Adrenal gland (tissue), 12 donors: Measurements from ENCODE around the gene AKNAD1. TPM values are rescaled to one million over a fixed set of nuclear protein-coding genes. Genes with fewer than 3 reads are reported as not detected.
A peak's percentile ranks its signal among the peaks of the same experiment; 100 is the strongest.

ENCODE experiments used
- DNase-seq, 7 donors: peaks; one replicate each; pipeline ENCODE4 v3.0.0-alpha.2; 2019 to 2020
- H3K27ac ChIP-seq, 5 donors: fragments of 200-600 bp; sonication (generic) in 4 of 5; 1 replicate in 3 of 5; 2 replicates in 2 of 5; pipeline versions ENCODE4 v1.5.1 to v1.8.0; 2016 to 2020; ENCODE audit warnings: mild to moderate bottlenecking in 1 of 5
- H3K27me3 ChIP-seq: fragments of 200-600 bp; 2 replicates; pipeline ENCODE4 v1.8.0; 2021
- H3K36me3 ChIP-seq, 2 donors: fragments of 200-600 bp; replicated peaks in 1 of 2; 1 replicate in 1 of 2; 2 replicates in 1 of 2; pipeline versions ENCODE4 v1.5.1 to v1.8.0; 2018 to 2022
- H3K4me1 ChIP-seq, 2 donors: fragments of 200-600 bp; replicated peaks in 1 of 2; 1 replicate in 1 of 2; 2 replicates in 1 of 2; pipeline versions ENCODE4 v1.5.1 to v1.8.0; 2018 to 2021
- H3K4me3 ChIP-seq, 4 donors: fragments of 200-600 bp; sonication (generic) in 3 of 4; one replicate each; pipeline ENCODE4 v1.5.1; 2016 to 2018
- H3K9me3 ChIP-seq, 3 donors: fragments of 200-600 bp; sonication (generic) in 1 of 3; replicated peaks in 1 of 3; 1 replicate in 2 of 3; 2 replicates in 1 of 3; pipeline versions ENCODE4 v1.5.1 to v1.8.0; 2016 to 2021
- POLR2A ChIP-seq, 2 donors: fragments of 450-650 bp; IDR thresholded peaks; one replicate each; pipeline ENCODE4 v1.6.1; 2017; ENCODE audit warnings: antibody characterized with exemption in 2 of 2, mild to moderate bottlenecking in 2 of 2, moderate library complexity in 1 of 2
- WGBS, 4 donors: extraction: QIAGEN DNeasy Blood & Tissue Kit in 2 of 4; methylation state at CpG; one replicate each; pipeline versions ENCODE4 v1.1.5 to v1.1.7; 2013 to 2017; 5-methylcytosine and 5-hydroxymethylcytosine counted together
- intact Hi-C, 2 donors: fragments of 100-400 bp; cut with DNase I; formaldehyde crosslinking; loops; one replicate each; pipeline versions ENCODE4 v1.14.1 to v1.15.0; 2022 to 2023
- polyA plus RNA-seq, 3 donors: library from polyadenylated mRNA; stranded (reverse); fragments of 200-250 nt in 2 of 3; fragments of 350-450 nt in 1 of 3; fragmentation: Illumina TruSeq in 1 of 3; extraction: RNeasy Lipid Tissue Mini Kit (QIAGEN cat#74804) in 1 of 3; gene quantifications; one replicate each; pipeline ENCODE4 v1.2.3, GENCODE V29; 2013 to 2014
- total RNA-seq, 9 donors: library from RNA; depleted of rRNA in 4 of 9; stranded (reverse); fragments of >200 nt in 4 of 9; fragments of 120-200 nt in 1 of 9; fragmentation: NEBNext Ultra II Directional in 1 of 9; extraction: Animal tissue kit (Norgen Biotek cat#: 25700) in 1 of 9; gene quantifications; one replicate each; pipeline versions ENCODE4 v1.1.0 to v1.2.4, GENCODE V29; 2013 to 2023
- TF ChIP-seq, protein P1 (sequence below), 6 experiments: fragments of 450-650 bp in 4 of 6; fragments of 200-600 bp in 2 of 6; sonication (generic) in 1 of 6; IDR thresholded peaks; 1 replicate in 5 of 6; 2 replicates in 1 of 6; pipeline versions ENCODE4 v1.5.1 to v1.8.0; 2016 to 2021; ENCODE audit warnings: antibody characterized with exemption in 6 of 6, mild to moderate bottlenecking in 2 of 6, moderate library complexity in 1 of 6
- donor health status: healthy with polysubstance abuse.
- donor health status: Bipolar disorder and iron deficiency.
- donor health status: DM: yes; HTN: yes; CAD: no.
- donor health status: DM: no; HTN: no; CAD: no.
- donor health status: DM: no; HTN: no; CAD: no.
- donor health status: DM: yes; HTN: yes; CAD: no.

The AKNAD1 gene
- total and polyA plus RNA-seq, 12 donors: 0.35 to 8.5 (median 1.4) TPM; not detected in 3

DNA sequence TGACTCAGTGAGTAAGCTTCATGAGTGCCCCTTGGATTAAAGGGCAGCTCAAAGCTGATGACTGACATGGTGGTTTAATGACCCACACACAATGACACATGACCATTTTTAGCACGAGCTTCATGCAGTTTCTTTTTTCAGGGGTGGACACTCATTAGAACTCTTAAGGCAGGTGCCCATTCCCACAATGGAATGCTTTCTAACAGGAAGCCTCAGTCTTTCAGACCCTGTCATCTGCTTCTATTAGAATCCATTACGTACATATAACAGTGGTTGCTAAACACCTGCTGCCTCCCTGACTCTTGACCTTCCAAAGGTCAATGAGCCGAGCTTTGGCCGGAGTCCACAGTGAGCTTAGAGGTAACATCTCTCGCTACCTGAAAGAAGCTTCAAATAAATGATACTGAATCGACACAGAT is 27.4 kb downstream of the AKNAD1 start:
- H3K27ac ChIP-seq: peak overlapping the region in 4 of 5 donors; percentile 61 to 92 (median 79)

GRCh38 chr1:108828074-108828961 is 28.6 kb downstream of the AKNAD1 start:
- no peaks in the 10 kb centered on the region for H3K9me3 ChIP-seq
- 33 to 37% (median 36%) methylated on average over 11 to 12 of the region's 12 CpGs for WGBS, 4 donors
- no peak overlapping the region for H3K4me3 ChIP-seq
- intact Hi-C loops: loop anchor here in 1 of 2 donors (5.0 kb wide), 1 partner anchor 69 kb away; no protein-coding TSS in a partner anchor
- TF ChIP-seq, protein P1, sequence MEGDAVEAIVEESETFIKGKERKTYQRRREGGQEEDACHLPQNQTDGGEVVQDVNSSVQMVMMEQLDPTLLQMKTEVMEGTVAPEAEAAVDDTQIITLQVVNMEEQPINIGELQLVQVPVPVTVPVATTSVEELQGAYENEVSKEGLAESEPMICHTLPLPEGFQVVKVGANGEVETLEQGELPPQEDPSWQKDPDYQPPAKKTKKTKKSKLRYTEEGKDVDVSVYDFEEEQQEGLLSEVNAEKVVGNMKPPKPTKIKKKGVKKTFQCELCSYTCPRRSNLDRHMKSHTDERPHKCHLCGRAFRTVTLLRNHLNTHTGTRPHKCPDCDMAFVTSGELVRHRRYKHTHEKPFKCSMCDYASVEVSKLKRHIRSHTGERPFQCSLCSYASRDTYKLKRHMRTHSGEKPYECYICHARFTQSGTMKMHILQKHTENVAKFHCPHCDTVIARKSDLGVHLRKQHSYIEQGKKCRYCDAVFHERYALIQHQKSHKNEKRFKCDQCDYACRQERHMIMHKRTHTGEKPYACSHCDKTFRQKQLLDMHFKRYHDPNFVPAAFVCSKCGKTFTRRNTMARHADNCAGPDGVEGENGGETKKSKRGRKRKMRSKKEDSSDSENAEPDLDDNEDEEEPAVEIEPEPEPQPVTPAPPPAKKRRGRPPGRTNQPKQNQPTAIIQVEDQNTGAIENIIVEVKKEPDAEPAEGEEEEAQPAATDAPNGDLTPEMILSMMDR (IDR thresholded peaks at IDR 0.05): peak; percentile 62 to 87 (median 79)
- TF ChIP-seq POLR2A (IDR thresholded peaks at IDR 0.05): no peak
- H3K36me3 ChIP-seq: no peaks in the 10 kb centered on the region
- peak; percentile 67 to 92 (median 80) for DNase-seq
- peaks cover 3 to 20% of the 10 kb centered on the region in 2 donors for H3K4me1 ChIP-seq
- no peaks in the 10 kb centered on the region for H3K27me3 ChIP-seq
- H3K27ac ChIP-seq: peak overlapping the region in 2 of 5 donors; percentile 51 to 86

More for the DNA sequence above, 27.4 kb downstream of the AKNAD1 start:
- Histone ChIP-seq H3K27me3 (no peaks in the 10 kb centered on the region), H3K4me1 (peaks cover 3 to 20% of the 10 kb centered on the region in 2 donors), H3K36me3 (no peaks in the 10 kb centered on the region), H3K9me3 (no peaks in the 10 kb centered on the region), H3K4me3 (no peak overlapping the region)
- no peak for DNase-seq
- 53 to 71% (median 60%) methylated on average over 6 of the region's 6 CpGs for WGBS, 4 donors
- intact Hi-C loops: loop anchor here in 1 of 2 donors (5.0 kb wide), 1 partner anchor 68 kb away; no protein-coding TSS in a partner anchor
- TF ChIP-seq, protein P1 (IDR thresholded peaks at IDR 0.05): no peak
- no peak for TF ChIP-seq POLR2A (IDR thresholded peaks at IDR 0.05)

GRCh38 chr1:108826081-108826635 is 30.7 kb downstream of the AKNAD1 start:
- no peak for DNase-seq
- Histone ChIP-seq H3K27ac (no peak overlapping the region), H3K4me1 (peaks cover 3 to 20% of the 10 kb centered on the region in 2 donors), H3K36me3 (no peaks in the 10 kb centered on the region), H3K27me3 (no peaks in the 10 kb centered on the region), H3K9me3 (no peaks in the 10 kb centered on the region), H3K4me3 (no peak overlapping the region)
- WGBS, 4 donors: 81 to 92% (median 87%) methylated on average over 3 of the region's 3 CpGs
- intact Hi-C loops: loop anchor here in 1 of 2 donors (5.0 kb wide), 1 partner anchor 71 kb away; no protein-coding TSS in a partner anchor
- no peak for TF ChIP-seq POLR2A (IDR thresholded peaks at IDR 0.05)
- TF ChIP-seq, protein P1 (IDR thresholded peaks at IDR 0.05): no peak

DNA sequence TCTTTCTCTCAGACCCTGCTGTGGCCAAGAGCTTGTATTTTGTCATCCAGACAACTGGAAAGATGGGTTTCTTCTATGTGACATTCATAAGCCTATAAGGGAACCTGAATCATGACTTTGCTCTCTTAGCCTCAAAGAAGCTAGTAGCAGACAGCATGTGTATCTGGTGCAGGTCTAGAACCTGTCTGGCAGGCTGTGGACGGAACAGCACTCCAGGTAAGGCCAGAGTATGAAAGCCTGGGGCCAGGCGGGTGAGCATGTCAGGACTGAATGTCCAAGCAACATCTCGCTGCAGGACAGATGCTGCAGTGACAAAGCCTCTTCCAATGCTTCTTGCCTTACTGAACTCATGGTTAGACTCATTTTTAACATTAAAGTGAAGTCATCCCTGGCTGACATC is 32.8 kb downstream of the AKNAD1 start:
- H3K9me3 ChIP-seq: no peaks in the 10 kb centered on the region
- no peaks in the 10 kb centered on the region for H3K27me3 ChIP-seq
- H3K36me3 ChIP-seq: no peaks in the 10 kb centered on the region
- H3K4me3 ChIP-seq: no peak overlapping the region
- DNase-seq: no peak
- TF ChIP-seq, protein P1 (IDR thresholded peaks at IDR 0.05): no peak
- no peak for TF ChIP-seq POLR2A (IDR thresholded peaks at IDR 0.05)
- intact Hi-C loops: loop anchor here in 1 of 2 donors (5.0 kb wide), 1 partner anchor 73 kb away; no protein-coding TSS in a partner anchor
- peaks cover 0 to 8% of the 10 kb centered on the region in 2 donors for H3K4me1 ChIP-seq
- H3K27ac ChIP-seq: no peak overlapping the region
- WGBS, 4 donors: 89 to 94% (median 92%) methylated on average over 2 to 3 of the region's 3 CpGs
